Gastroesophageal sphincter (tissue), 4 donors: ENCODE data around the gene PLCB1. TPM values are rescaled to one million over a fixed set of nuclear protein-coding genes. Genes with fewer than 3 reads are reported as not detected.

Experiments
- ATAC-seq: fragments of 150-250 bp; one replicate; pipeline ENCODE4 v1.9.1; 2016; ENCODE audit warnings: mild to moderate bottlenecking, moderate library complexity
- H3K27ac ChIP-seq, 4 donors: fragments of 200-600 bp; sonication (generic) in 3 of 4; 1 replicate in 3 of 4; 2 replicates in 1 of 4; pipeline ENCODE4 v1.5.1; 2016 to 2019
- H3K27me3 ChIP-seq: fragments of 200-600 bp; sonication (generic); one replicate; pipeline ENCODE4 v1.5.1; 2019
- H3K36me3 ChIP-seq, 2 donors: fragments of 200-600 bp; sonication (generic); one replicate each; pipeline ENCODE4 v1.5.1; 2019; ENCODE audit warnings: control low read depth in 1 of 2
- H3K4me1 ChIP-seq, 3 donors: fragments of 200-600 bp; sonication (generic); 1 replicate in 2 of 3; 2 replicates in 1 of 3; pipeline ENCODE4 v1.5.1; 2016 to 2019; ENCODE audit warnings: control low read depth in 2 of 3
- H3K4me3 ChIP-seq, 2 donors: fragments of 200-600 bp; sonication (generic); one replicate each; pipeline ENCODE4 v1.5.1; 2019; ENCODE audit warnings: mild to moderate bottlenecking in 1 of 2, moderate library complexity in 1 of 2
- H3K9me3 ChIP-seq, 3 donors: fragments of 200-600 bp; sonication (generic); one replicate each; pipeline ENCODE4 v1.5.1; 2017 to 2019; ENCODE audit warnings: control low read depth in 2 of 3
- CTCF ChIP-seq, 4 experiments: fragments of 200-600 bp in 2 of 4; fragments of 450-650 bp in 2 of 4; sonication (generic) in 1 of 4; IDR thresholded peaks; one replicate each; pipeline ENCODE4 v1.5.1; 2017 to 2019; ENCODE audit warnings: antibody characterized with exemption in 4 of 4, mild to moderate bottlenecking in 2 of 4, moderate library complexity in 2 of 4
- EP300 ChIP-seq: sonication (generic); formaldehyde crosslinking; IDR thresholded peaks from one replicate; pipeline ENCODE4 v1.6.1; 2017; ENCODE audit warnings: antibody characterized with exemption, mild to moderate bottlenecking
- POLR2A ChIP-seq, 2 donors: fragments of 450-650 bp; IDR thresholded peaks; one replicate each; pipeline ENCODE4 v1.6.1; 2017; ENCODE audit warnings: antibody characterized with exemption in 2 of 2, mild to moderate bottlenecking in 2 of 2, moderate library complexity in 1 of 2
- POLR2AphosphoS5 ChIP-seq: sonication (generic); formaldehyde crosslinking; IDR thresholded peaks from one replicate; pipeline ENCODE4 v1.6.1; 2017; ENCODE audit warnings: antibody characterized with exemption
- WGBS, 2 donors: methylation state at CpG; one replicate each; pipeline ENCODE4 v1.1.5; 2018; ENCODE audit warnings: low coverage in 1 of 2; 5-methylcytosine and 5-hydroxymethylcytosine counted together
- total RNA-seq, 4 donors: library from RNA; depleted of rRNA; stranded (reverse); fragments of >200 nt; gene quantifications; one replicate each; pipeline ENCODE4 v1.1.0, GENCODE V29; 2016

PLCB1 gene
- total RNA-seq, 4 donors from 2014 or later, result 60.8 to 104 (median 69.0) TPM

GRCh38 chr20:8133310-8133768 lies 1.3 kb downstream of the PLCB1 start:
- peak overlapping the region; percentile 70 to 94 (median 92) for H3K27ac ChIP-seq
- H3K4me1 ChIP-seq, result peaks cover 0 to 74% (median 6%) of the 10 kb centered on the region in 3 donors
- no peaks in the 10 kb centered on the region for H3K36me3 ChIP-seq
- no peaks in the 10 kb centered on the region for H3K9me3 ChIP-seq
- TF ChIP-seq CTCF (IDR thresholded peaks at IDR 0.05), result no peak
- 29 to 56% methylated on average over 4 to 9 of the region's 14 CpGs for WGBS, 2 donors
- peak overlapping the region; percentile 77 to 81 for H3K4me3 ChIP-seq
- H3K27me3 ChIP-seq, result no peaks in the 10 kb centered on the region
- no peak for ATAC-seq

GRCh38 chr20:8133851-8134451 lies 1.9 kb downstream of the PLCB1 start:
- peak overlapping the region in 3 of 4 donors; percentile 91 to 94 (median 93) for H3K27ac ChIP-seq

GRCh38 chr20:8139899-8140298 lies 7.8 kb downstream of the PLCB1 start:
- Histone ChIP-seq H3K27me3 (no peaks in the 10 kb centered on the region), H3K27ac (no peak overlapping the region), H3K4me3 (no peak overlapping the region), H3K4me1 (peaks cover 0 to 58% (median under 1%) of the 10 kb centered on the region in 3 donors), H3K36me3 (peaks cover 0 to 4% of the 10 kb centered on the region in 2 donors), H3K9me3 (no peaks in the 10 kb centered on the region)
- no peak for ATAC-seq
- TF ChIP-seq EP300 (no peak), POLR2AphosphoS5 (no peak), POLR2A (IDR thresholded peaks at IDR 0.05) (no peak), CTCF (IDR thresholded peaks at IDR 0.05) (no peak)
- 47 to 79% methylated on average over 2 of the region's 2 CpGs for WGBS, 2 donors

More at GRCh38 chr20:8133851-8134451, 1.9 kb downstream of the PLCB1 start:
- Histone ChIP-seq H3K27me3 (no peaks in the 10 kb centered on the region), H3K4me1 (peaks cover 0 to 71% (median 4%) of the 10 kb centered on the region in 3 donors), H3K4me3 (peak overlapping the region; percentile 77 to 81), H3K36me3 (no peaks in the 10 kb centered on the region), H3K9me3 (no peaks in the 10 kb centered on the region)
- no peak for TF ChIP-seq EP300
- TF ChIP-seq POLR2A (IDR thresholded peaks at IDR 0.05), result no peak
- TF ChIP-seq POLR2AphosphoS5, result no peak
- no peak for TF ChIP-seq CTCF (IDR thresholded peaks at IDR 0.05)
- WGBS, 2 donors, result 21 to 36% methylated on average over 7 of the region's 7 CpGs
- no peak for ATAC-seq

GRCh38 chr20:8143474-8143873 lies 11.4 kb downstream of the PLCB1 start:
- 63 to 95% methylated on average over 3 of the region's 3 CpGs for whole genome bisulfite sequencing, 2 donors

GRCh38 chr20:8144282-8145245 lies 12.5 kb downstream of the PLCB1 start:
- H3K27me3 ChIP-seq, result no peaks in the 10 kb centered on the region
- no peak overlapping the region for H3K4me3 ChIP-seq
- H3K27ac ChIP-seq, result peak overlapping the region in 1 of 4 donors; percentile 18
- H3K9me3 ChIP-seq, result no peaks in the 10 kb centered on the region
- WGBS, 2 donors, result 70 to 76% methylated on average over 12 to 13 of the region's 13 CpGs
- peaks cover 0 to 4% of the 10 kb centered on the region in 2 donors for H3K36me3 ChIP-seq
- no peak for ATAC-seq
- TF ChIP-seq CTCF (IDR thresholded peaks at IDR 0.05) (no peak), POLR2AphosphoS5 (no peak), EP300 (no peak), POLR2A (IDR thresholded peaks at IDR 0.05) (no peak)
- peaks cover 9 to 62% (median 13%) of the 10 kb centered on the region in 3 donors for H3K4me1 ChIP-seq

More at GRCh38 chr20:8143474-8143873, 11.4 kb downstream of the PLCB1 start:
- no peak for TF ChIP-seq POLR2A (IDR thresholded peaks at IDR 0.05)
- Histone ChIP-seq H3K27me3 (no peaks in the 10 kb centered on the region), H3K4me1 (peaks cover 7 to 52% (median 9%) of the 10 kb centered on the region in 3 donors), H3K36me3 (peaks cover 0 to 4% of the 10 kb centered on the region in 2 donors), H3K27ac (no peak overlapping the region), H3K9me3 (no peaks in the 10 kb centered on the region), H3K4me3 (no peak overlapping the region)
- no peak for ATAC-seq
